ENCODE data around the gene BFSP1.

Gene BFSP1

DNA sequence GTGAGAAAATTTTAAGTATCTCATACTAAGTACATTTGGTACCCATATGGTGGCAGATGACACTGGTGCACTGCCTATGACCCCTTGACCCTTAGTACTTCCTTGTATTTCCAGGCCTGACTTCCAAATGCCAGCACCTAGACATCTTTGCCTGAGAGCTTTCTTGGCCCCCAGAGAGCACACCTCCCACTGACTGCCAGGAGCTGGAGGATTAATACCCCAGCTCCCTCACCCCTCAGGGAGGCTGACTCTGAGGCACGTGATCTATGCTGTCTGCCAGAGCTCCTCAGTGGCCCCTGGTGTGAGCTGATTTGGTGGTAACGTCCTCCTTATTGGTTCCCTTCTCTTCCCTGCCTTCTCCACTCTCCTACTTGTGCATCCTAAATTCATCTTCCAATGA is 38.0 kb downstream of the BFSP1 start:
- no peak for DNase-seq (ENCODE audit: low read depth in 2 of 2)
- TF ChIP-seq, protein P1, sequence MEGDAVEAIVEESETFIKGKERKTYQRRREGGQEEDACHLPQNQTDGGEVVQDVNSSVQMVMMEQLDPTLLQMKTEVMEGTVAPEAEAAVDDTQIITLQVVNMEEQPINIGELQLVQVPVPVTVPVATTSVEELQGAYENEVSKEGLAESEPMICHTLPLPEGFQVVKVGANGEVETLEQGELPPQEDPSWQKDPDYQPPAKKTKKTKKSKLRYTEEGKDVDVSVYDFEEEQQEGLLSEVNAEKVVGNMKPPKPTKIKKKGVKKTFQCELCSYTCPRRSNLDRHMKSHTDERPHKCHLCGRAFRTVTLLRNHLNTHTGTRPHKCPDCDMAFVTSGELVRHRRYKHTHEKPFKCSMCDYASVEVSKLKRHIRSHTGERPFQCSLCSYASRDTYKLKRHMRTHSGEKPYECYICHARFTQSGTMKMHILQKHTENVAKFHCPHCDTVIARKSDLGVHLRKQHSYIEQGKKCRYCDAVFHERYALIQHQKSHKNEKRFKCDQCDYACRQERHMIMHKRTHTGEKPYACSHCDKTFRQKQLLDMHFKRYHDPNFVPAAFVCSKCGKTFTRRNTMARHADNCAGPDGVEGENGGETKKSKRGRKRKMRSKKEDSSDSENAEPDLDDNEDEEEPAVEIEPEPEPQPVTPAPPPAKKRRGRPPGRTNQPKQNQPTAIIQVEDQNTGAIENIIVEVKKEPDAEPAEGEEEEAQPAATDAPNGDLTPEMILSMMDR (IDR thresholded peaks at IDR 0.05; ENCODE audit: low read depth, low read length): no peak
- no peak overlapping the region for H3K4me3 ChIP-seq (replicated peaks in 1 of 2; ENCODE audit: low read depth in 2 of 2, low read length in 2 of 2)

GRCh38 chr20:17491488-17491887 is 39.7 kb downstream of the BFSP1 start:
- TF ChIP-seq, protein P1 (IDR thresholded peaks at IDR 0.05; ENCODE audit: low read depth, low read length): no peak
- H3K4me3 ChIP-seq (replicated peaks in 1 of 2; ENCODE audit: low read depth in 2 of 2, low read length in 2 of 2): no peak overlapping the region
- DNase-seq (ENCODE audit: low read depth in 2 of 2): no peak

DNA sequence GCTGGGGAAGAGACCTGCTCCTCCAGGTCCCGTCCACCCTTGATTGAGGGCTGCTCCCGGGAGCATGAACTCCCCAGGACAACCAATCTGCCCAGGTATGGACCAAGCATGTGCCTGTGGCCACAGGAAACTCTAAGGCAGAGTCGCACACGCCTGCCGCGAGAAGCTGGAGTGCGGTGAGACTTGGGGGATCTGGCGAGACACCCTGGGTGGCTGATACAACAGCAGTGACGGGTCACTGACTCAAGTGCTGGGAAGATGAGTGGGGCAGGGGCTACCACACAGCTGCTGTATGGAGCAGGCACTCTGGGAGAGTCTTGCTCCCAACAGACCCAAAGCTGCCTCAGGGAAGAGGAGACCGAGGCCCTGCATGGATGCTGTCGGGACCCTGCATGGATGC is 40.1 kb downstream of the BFSP1 start:
- H3K4me3 ChIP-seq (replicated peaks in 1 of 2; ENCODE audit: low read depth in 2 of 2, low read length in 2 of 2): no peak overlapping the region
- TF ChIP-seq, protein P1 (IDR thresholded peaks at IDR 0.05; ENCODE audit: low read depth, low read length): no peak
- DNase-seq (ENCODE audit: low read depth in 2 of 2): no peak

DNA sequence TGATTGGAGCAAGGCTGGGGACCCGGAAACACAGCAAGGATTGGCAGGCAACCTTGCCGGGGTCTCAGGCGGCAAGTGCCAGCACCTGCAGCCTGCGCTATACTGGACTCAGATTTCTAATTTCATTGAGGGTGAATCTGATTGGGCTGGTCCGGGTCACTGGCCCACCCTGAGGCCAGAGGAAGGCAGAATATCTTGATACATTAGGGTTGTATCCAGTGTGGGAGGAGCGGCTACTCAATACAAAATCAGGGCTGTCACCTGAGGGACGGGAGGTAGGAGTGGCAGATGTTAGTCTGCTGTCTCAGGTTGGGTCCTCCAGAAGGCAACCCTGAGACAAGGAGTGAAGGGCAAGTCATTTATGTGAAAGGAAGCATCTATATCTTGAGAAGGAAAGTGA is 40.7 kb downstream of the BFSP1 start:
- no peak for DNase-seq (ENCODE audit: low read depth in 2 of 2)
- no peak overlapping the region for H3K4me3 ChIP-seq (replicated peaks in 1 of 2; ENCODE audit: low read depth in 2 of 2, low read length in 2 of 2)

GRCh38 chr20:17488916-17489600 is 42.1 kb downstream of the BFSP1 start:
- H3K4me3 ChIP-seq (replicated peaks in 1 of 2; ENCODE audit: low read depth in 2 of 2, low read length in 2 of 2): no peak overlapping the region
- DNase-seq (ENCODE audit: low read depth in 2 of 2): no peak
- TF ChIP-seq, protein P1 (IDR thresholded peaks at IDR 0.05; ENCODE audit: low read depth, low read length): no peak

More for the DNA sequence above, 40.7 kb downstream of the BFSP1 start:
- TF ChIP-seq, protein P1 (IDR thresholded peaks at IDR 0.05; ENCODE audit: low read depth, low read length): no peak

GRCh38 chr20:17485017-17485416 is 46.2 kb downstream of the BFSP1 start:
- TF ChIP-seq, protein P1 (IDR thresholded peaks at IDR 0.05; ENCODE audit: low read depth, low read length): no peak
- no peak for DNase-seq (ENCODE audit: low read depth in 2 of 2)
- no peak overlapping the region for H3K4me3 ChIP-seq (replicated peaks in 1 of 2; ENCODE audit: low read depth in 2 of 2, low read length in 2 of 2)

DNA sequence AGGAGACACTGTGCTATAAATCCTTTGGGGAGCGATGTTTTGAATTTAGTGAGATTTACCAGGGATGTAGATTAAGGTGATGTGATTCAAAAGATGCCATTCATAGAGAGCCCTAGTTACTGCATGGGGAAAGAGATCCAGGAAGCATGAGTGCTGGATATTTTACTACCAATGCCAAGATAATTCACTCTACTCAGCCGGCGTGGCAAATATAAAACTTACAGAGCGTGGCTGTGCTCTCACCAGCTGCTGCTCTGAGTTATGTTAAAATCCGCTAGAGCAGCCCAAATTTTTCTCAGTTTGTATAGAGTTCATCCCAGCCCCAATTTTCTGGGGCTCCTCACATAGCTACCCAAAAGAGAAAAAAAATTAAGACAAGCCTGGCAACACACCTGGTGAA is 48.6 kb downstream of the BFSP1 start:
- TF ChIP-seq, protein P1 (IDR thresholded peaks at IDR 0.05; ENCODE audit: low read depth, low read length): no peak
- no peak overlapping the region for H3K4me3 ChIP-seq (replicated peaks in 1 of 2; ENCODE audit: low read depth in 2 of 2, low read length in 2 of 2)
- DNase-seq (ENCODE audit: low read depth in 2 of 2): no peak
